Gastroesophageal sphincter (tissue), 4 donors: ENCODE data around the gene MAP2K4. TPM values are rescaled to one million over a fixed set of nuclear protein-coding genes. Genes with fewer than 3 reads are reported as not detected.
A peak's percentile ranks its signal among the peaks of the same experiment; 100 is the strongest.
"Not testable (repeated sequence)": the region's sequence is repeated elsewhere in the genome, so short reads cannot be mapped to it uniquely, and the experiment has no call there.

ENCODE experiments used
- ATAC-seq: fragments of 150-250 bp; one replicate; pipeline ENCODE4 v1.9.1; 2016; ENCODE audit warnings: mild to moderate bottlenecking, moderate library complexity
- H3K27ac ChIP-seq, 4 donors: fragments of 200-600 bp; sonication (generic) in 3 of 4; 1 replicate in 3 of 4; 2 replicates in 1 of 4; pipeline ENCODE4 v1.5.1; 2016 to 2019
- H3K27me3 ChIP-seq: fragments of 200-600 bp; sonication (generic); one replicate; pipeline ENCODE4 v1.5.1; 2019
- H3K36me3 ChIP-seq, 2 donors: fragments of 200-600 bp; sonication (generic); one replicate each; pipeline ENCODE4 v1.5.1; 2019; ENCODE audit warnings: control low read depth in 1 of 2
- H3K4me1 ChIP-seq, 3 donors: fragments of 200-600 bp; sonication (generic); 1 replicate in 2 of 3; 2 replicates in 1 of 3; pipeline ENCODE4 v1.5.1; 2016 to 2019; ENCODE audit warnings: control low read depth in 2 of 3
- H3K4me3 ChIP-seq, 2 donors: fragments of 200-600 bp; sonication (generic); one replicate each; pipeline ENCODE4 v1.5.1; 2019; ENCODE audit warnings: mild to moderate bottlenecking in 1 of 2, moderate library complexity in 1 of 2
- H3K9me3 ChIP-seq, 3 donors: fragments of 200-600 bp; sonication (generic); one replicate each; pipeline ENCODE4 v1.5.1; 2017 to 2019; ENCODE audit warnings: control low read depth in 2 of 3
- EP300 ChIP-seq: sonication (generic); formaldehyde crosslinking; IDR thresholded peaks from one replicate; pipeline ENCODE4 v1.6.1; 2017; ENCODE audit warnings: antibody characterized with exemption, mild to moderate bottlenecking
- POLR2A ChIP-seq, 2 donors: fragments of 450-650 bp; IDR thresholded peaks; one replicate each; pipeline ENCODE4 v1.6.1; 2017; ENCODE audit warnings: antibody characterized with exemption in 2 of 2, mild to moderate bottlenecking in 2 of 2, moderate library complexity in 1 of 2
- POLR2AphosphoS5 ChIP-seq: sonication (generic); formaldehyde crosslinking; IDR thresholded peaks from one replicate; pipeline ENCODE4 v1.6.1; 2017; ENCODE audit warnings: antibody characterized with exemption
- WGBS, 2 donors: methylation state at CpG; one replicate each; pipeline ENCODE4 v1.1.5; 2018; ENCODE audit warnings: low coverage in 1 of 2; 5-methylcytosine and 5-hydroxymethylcytosine counted together
- total RNA-seq, 4 donors: library from RNA; depleted of rRNA; stranded (reverse); fragments of >200 nt; gene quantifications; one replicate each; pipeline ENCODE4 v1.1.0, GENCODE V29; 2016
- TF ChIP-seq, protein P1 (sequence below), 4 experiments: fragments of 200-600 bp in 2 of 4; fragments of 450-650 bp in 2 of 4; sonication (generic) in 1 of 4; IDR thresholded peaks; one replicate each; pipeline ENCODE4 v1.5.1; 2017 to 2019; ENCODE audit warnings: antibody characterized with exemption in 4 of 4, mild to moderate bottlenecking in 2 of 4, moderate library complexity in 2 of 4

Gene MAP2K4
- total RNA-seq: 10 to 100 TPM; 25.6 to 37.3 (median 29.6) TPM

GRCh38 chr17:12020642-12021622, at the start of gene MAP2K4:
Gene MAP2K4 (plus strand): TSS chr17:12020877. CDS start chr17:12020887, 10 bp downstream.
- 0% methylated on average over 9 of the region's 123 CpGs; no CpG with 5 or more reads in 1 of the 2 donors for WGBS, 2 donors

GRCh38 chr17:11972741-11973140, 47.9 kb upstream of the MAP2K4 start:
- peaks cover 0 to 11% (median 0%) of the 10 kb centered on the region in 3 donors for H3K9me3 ChIP-seq
- H3K36me3 ChIP-seq: peaks cover 0 to 11% of the 10 kb centered on the region in 2 donors
- WGBS, 2 donors: 97 to 100% methylated on average over 8 to 12 of the region's 19 CpGs
- not testable (repeated sequence) for H3K4me1 ChIP-seq, ATAC-seq, H3K27me3 ChIP-seq, H3K27ac ChIP-seq, H3K4me3 ChIP-seq

More at GRCh38 chr17:12020642-12021622, at the start of gene MAP2K4:
- no peaks in the 10 kb centered on the region for H3K27me3 ChIP-seq
- peak within 1 kb of the TSS; percentile 72 to 97 (median 90) for H3K27ac ChIP-seq
- peaks cover 9 to 56% (median 9%) of the 10 kb centered on the region in 3 donors for H3K4me1 ChIP-seq
- H3K9me3 ChIP-seq: no peaks in the 10 kb centered on the region
- peak; percentile 100 for ATAC-seq
- peak within 1 kb of the TSS; percentile 88 to 95 for H3K4me3 ChIP-seq
- H3K36me3 ChIP-seq: no peaks in the 10 kb centered on the region
- TF ChIP-seq EP300: no peak
- TF ChIP-seq, protein P1, sequence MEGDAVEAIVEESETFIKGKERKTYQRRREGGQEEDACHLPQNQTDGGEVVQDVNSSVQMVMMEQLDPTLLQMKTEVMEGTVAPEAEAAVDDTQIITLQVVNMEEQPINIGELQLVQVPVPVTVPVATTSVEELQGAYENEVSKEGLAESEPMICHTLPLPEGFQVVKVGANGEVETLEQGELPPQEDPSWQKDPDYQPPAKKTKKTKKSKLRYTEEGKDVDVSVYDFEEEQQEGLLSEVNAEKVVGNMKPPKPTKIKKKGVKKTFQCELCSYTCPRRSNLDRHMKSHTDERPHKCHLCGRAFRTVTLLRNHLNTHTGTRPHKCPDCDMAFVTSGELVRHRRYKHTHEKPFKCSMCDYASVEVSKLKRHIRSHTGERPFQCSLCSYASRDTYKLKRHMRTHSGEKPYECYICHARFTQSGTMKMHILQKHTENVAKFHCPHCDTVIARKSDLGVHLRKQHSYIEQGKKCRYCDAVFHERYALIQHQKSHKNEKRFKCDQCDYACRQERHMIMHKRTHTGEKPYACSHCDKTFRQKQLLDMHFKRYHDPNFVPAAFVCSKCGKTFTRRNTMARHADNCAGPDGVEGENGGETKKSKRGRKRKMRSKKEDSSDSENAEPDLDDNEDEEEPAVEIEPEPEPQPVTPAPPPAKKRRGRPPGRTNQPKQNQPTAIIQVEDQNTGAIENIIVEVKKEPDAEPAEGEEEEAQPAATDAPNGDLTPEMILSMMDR (IDR thresholded peaks at IDR 0.05): no peak
- peak; percentile 90 to 91 for TF ChIP-seq POLR2A (IDR thresholded peaks at IDR 0.05)
- TF ChIP-seq POLR2AphosphoS5: peak; percentile 67

DNA sequence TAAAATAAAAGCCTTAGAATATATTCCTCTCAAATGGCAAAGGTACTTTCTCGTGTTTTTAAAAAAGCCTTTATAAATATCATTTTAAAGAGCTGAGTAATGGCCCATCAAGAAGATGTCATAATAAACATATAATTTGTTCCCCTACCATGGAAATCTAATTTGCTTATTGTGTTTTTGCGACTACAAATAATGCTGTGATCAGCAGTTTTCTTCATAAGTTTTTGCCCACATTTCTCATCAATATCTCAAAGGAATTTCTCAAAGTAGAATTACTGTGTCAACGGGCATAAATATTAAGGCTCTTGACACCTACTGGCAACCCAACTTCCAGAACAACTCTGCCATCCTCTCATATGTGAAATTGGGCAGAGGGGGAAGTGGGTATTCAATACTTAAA, 40.9 kb upstream of the MAP2K4 start:
- 91 to 92% methylated on average over 3 of the region's 3 CpGs for WGBS, 2 donors
- TF ChIP-seq, protein P1 (IDR thresholded peaks at IDR 0.05): no peak
- TF ChIP-seq POLR2AphosphoS5 (no peak), POLR2A (IDR thresholded peaks at IDR 0.05) (no peak), EP300 (no peak)
- Histone ChIP-seq H3K9me3 (no peaks in the 10 kb centered on the region), H3K36me3 (peaks cover 0 to 54% of the 10 kb centered on the region in 2 donors), H3K27ac (no peak overlapping the region), H3K4me1 (no peaks in the 10 kb centered on the region), H3K27me3 (no peaks in the 10 kb centered on the region), H3K4me3 (no peak overlapping the region)
- ATAC-seq: no peak

DNA sequence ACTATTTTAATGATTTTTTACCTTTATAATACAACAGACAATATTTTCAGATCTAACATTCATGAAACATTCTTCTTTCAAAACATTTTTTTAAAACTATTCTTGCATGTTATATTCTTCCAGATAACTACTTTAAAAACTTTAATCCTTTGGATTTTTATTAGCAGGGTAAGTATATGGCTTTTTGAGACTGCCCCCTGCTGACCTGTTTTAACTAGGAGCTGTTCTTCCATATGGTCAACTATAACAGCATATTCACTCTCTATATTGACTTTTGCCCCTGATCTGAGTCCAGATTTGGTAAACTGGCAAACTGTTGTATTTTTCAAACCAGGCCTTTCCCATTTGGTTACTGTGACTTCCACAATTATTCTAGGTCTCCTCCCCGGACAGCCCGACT, 39.9 kb upstream of the MAP2K4 start:
- no peak for ATAC-seq
- 100% methylated on average over 2 of the region's 2 CpGs; no CpG with 5 or more reads in 1 of the 2 donors for WGBS, 2 donors

DNA sequence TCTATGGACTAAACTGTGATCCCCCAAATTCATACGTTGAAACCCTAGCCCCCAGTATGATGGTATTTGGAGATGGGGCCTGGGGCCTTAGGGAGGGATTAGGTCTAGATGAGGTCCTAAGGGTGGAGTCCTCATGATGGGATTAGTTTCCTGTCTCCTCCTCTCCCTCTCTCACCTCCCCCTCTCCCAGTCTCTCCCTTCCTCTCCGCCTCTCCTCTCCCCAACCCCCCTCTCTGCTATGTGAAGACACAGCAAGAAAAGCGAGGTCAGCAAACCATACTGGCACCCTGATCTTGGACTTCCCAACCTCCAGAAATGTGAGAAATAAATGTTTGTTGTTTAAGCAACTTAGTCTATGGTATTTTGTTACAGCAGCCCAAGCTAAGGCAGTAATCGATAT, 38.8 kb upstream of the MAP2K4 start:
- Histone ChIP-seq H3K4me3 (no peak overlapping the region), H3K27me3 (no peaks in the 10 kb centered on the region), H3K36me3 (peaks cover 0 to 66% of the 10 kb centered on the region in 2 donors), H3K9me3 (no peaks in the 10 kb centered on the region), H3K27ac (no peak overlapping the region), H3K4me1 (peaks cover 0 to 9% (median 2%) of the 10 kb centered on the region in 3 donors)
- TF ChIP-seq POLR2AphosphoS5 (no peak), POLR2A (IDR thresholded peaks at IDR 0.05) (no peak), EP300 (no peak)
- TF ChIP-seq, protein P1 (IDR thresholded peaks at IDR 0.05): no peak
- ATAC-seq: no peak
- 94 to 100% methylated on average over 4 of the region's 4 CpGs for WGBS, 2 donors

More for the DNA sequence above, 39.9 kb upstream of the MAP2K4 start:
- Histone ChIP-seq H3K27me3 (no peaks in the 10 kb centered on the region), H3K27ac (no peak overlapping the region), H3K4me1 (no peaks in the 10 kb centered on the region), H3K36me3 (peaks cover 0 to 64% of the 10 kb centered on the region in 2 donors), H3K4me3 (no peak overlapping the region), H3K9me3 (no peaks in the 10 kb centered on the region)
- TF ChIP-seq, protein P1 (IDR thresholded peaks at IDR 0.05): no peak
- no peak for TF ChIP-seq POLR2A (IDR thresholded peaks at IDR 0.05)
- TF ChIP-seq POLR2AphosphoS5: no peak
- no peak for TF ChIP-seq EP300
